Measurements from ENCODE around the gene PSMD8.

GRCh38 chr19:38336638-38337359 lies 37.6 kb upstream of the PSMD8 start:
- TF ChIP-seq FOXA1 (IDR thresholded peaks at IDR 0.05) (no peak), CTCF (IDR thresholded peaks at IDR 0.05; ENCODE audit: low read depth, low read length, missing input control) (no peak), SP1 (IDR thresholded peaks at IDR 0.05) (peak; percentile 53)
- TF ChIP-seq, protein P1, sequence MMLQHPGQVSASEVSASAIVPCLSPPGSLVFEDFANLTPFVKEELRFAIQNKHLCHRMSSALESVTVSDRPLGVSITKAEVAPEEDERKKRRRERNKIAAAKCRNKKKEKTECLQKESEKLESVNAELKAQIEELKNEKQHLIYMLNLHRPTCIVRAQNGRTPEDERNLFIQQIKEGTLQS (IDR thresholded peaks at IDR 0.05): no peak

Data from liver (tissue), 3 donors.